Activated CD4-positive, CD25-positive, alpha-beta regulatory T cell treated with anti-CD3 and anti-CD28 coated beads, Interleukin-2, amount 50 U/mL, for 72 hours (primary cell): ENCODE measurements around the gene ST6GAL1.
"Not testable (repeated sequence)": the region's sequence is repeated elsewhere in the genome, so short reads cannot be mapped to it uniquely, and the experiment has no call there.

ENCODE experiments used
- DNase-seq: peaks from one replicate; pipeline ENCODE4 v3.0.0; 2021

Gene ST6GAL1

GRCh38 chr3:186946756-186947375 lies 16.5 kb downstream of the ST6GAL1 start:
- no peak for DNase-seq

DNA sequence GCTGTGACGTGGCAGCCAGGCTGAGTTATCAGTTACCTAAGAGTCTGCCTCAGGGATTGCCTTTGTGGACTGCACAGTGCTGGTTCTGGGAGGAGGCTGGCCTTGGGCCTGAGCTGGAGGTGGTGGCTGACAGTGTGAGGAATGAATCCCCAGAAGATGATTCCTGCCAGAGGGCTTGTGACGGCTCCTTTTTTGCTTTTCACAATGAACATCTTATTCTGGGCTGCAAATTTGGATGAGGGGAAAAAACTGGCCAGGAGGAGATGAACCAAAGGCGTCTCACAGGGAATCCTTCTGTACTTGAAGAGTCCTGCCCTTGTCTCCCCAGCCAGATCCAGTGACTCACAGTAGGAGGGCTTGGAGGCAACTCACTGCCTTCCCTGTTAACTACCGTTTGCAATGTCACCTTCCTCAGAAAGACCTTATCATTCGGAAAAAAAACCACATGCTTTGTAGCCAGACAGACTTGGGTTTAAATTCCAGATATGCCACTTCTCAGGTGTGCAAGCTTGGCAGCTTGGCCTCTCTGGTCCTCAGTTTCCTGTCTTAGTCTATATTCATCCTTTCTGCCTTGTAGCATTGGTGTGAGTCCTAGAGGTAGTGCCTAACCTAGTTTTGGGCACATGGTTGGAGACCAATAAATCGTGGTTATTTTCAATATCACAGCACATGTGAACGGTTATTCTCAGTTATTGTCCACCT lies 19.1 kb downstream of the ST6GAL1 start:
- DNase-seq = no peak

DNA sequence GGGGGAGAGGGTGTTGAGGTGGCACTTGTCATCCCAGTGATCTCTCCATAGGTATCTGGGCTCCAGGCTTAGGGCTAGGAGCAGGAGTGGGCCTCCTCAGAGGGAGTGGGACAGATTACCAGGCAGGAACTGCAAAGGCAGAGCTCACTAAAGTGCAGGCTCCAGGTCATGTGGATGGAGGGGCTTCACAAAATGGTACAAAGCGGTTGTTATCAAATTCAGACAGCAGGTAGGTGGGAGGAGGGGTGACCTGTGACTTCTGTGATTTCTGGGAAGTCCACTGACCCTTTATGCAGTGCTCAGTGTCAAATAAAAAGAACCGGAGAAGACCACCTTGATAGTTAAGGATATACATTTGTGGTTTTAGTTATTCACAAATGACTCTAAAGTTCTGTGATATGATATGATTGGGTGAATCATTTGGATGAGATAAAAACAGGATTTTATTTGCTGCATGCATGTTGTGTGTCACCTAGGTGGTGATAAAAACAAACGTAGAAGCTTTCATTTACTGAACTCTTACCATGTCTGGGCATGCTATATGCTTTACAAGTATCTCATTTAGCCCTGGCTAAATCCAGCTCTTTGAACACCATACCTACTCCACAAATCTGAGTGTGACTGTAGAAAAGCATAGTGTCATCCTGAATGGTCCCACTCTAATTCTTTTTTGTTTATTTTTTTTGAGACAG lies 20.2 kb downstream of the ST6GAL1 start:
- DNase-seq = no peak

DNA sequence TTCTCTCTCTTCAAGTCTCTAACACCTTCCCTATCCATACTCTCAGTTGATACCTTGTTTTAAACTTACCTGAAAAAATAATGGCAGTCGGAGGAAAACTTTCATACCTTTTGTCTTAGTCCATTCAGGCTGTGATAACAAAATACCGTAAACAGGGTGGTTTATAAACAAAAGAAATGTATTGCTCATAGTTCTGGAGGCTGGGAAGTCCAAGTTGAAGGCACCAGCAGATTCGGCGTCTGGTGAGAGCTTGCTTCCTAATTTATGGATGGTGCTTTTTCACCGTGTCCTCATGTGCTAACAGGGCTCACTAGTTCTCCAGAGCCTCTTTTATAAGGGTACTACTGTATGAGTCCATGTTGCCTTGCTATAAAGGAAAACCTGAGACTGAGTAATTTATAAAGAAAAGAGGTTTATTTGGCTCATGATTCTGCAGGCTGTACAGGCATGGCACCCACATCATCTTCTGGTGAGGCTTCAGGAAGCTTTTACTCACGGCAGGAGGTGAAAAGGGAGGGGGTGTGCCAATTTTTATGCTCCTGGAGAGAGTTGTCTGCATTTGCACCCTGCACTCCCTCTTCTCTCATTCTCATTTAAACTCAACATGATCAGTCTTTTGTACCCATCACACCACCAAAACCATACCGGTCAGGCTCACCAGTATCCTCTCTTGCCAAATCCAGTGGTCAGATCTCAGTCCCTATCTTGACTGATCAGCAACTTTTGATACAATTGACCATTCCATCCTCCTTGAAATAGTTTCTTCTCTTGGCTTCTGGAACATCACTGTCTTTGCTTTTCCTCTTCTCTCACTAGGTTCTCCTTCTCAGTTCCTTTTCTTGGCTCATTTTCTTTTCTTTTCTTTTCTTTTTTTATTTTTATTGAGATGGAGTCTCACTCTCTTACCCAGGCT lies 21.6 kb downstream of the ST6GAL1 start:
- DNase-seq = no peak

DNA sequence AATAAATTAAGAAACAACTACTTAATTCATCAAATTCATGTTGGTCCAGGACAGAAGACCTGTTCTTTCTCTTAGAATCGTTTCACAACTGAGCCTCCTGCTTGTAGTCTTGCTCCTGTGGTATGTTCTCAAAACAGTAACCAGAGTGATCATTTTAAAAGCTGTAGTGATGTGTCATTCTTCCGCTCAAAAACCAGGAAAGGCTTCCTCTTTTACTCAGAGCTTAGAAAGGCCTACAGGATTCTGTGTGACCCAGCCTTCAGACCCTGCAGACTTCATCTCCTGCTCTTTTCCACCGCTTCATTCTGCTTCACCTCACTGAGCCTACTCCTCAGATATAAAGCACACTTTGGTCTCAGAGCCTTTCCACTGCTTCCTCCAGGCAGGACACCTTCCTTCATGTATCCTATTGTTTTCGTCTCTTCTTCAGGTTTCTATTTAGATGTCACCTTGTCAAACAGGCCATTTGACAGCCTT lies 22.7 kb downstream of the ST6GAL1 start:
- no peak for DNase-seq

DNA sequence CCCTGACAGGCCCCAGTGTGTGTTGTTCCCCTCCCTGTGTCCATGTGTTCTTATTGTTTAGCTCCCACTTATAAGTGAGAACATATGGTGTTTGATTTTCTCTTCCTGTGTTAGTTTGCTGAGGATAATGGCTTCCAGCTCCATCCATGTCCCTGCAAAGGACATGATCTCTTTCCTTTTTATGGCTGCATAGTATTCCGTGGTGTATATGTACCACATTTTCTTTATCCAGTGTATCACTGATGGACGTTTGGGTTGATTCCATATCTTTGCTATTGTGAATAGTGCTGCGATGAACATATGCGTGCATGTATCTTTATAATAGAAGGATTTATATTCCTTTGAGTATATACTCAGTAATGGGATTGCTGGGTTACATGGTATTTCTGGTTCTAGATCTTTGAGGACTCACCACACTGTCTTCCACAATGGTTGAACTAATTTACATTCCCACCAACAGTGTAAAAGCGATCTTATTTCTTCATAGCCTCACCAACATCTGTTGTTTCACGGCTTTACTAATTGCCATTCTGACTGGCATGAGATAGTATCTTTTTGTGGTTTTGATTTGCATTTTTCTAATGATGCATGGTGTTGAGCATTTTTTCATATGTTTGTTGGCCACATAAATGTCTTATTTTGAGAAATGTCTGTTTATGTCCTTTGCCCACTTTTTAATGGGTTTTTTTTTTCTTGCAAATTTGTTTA lies 23.8 kb downstream of the ST6GAL1 start:
- not testable (repeated sequence) for DNase-seq

GRCh38 chr3:186955898-186956696 lies 25.8 kb downstream of the ST6GAL1 start:
- DNase-seq = no peak

GRCh38 chr3:186959029-186959624 lies 28.8 kb downstream of the ST6GAL1 start:
- no peak for DNase-seq

GRCh38 chr3:186960347-186960746 lies 30.0 kb downstream of the ST6GAL1 start:
- DNase-seq = no peak

GRCh38 chr3:186962445-186962844 lies 32.1 kb downstream of the ST6GAL1 start:
- DNase-seq = no peak

- no peak for DNase-seq
Observed at GRCh38 chr3:186963636-186964035, 33.3 kb downstream of the ST6GAL1 start.

DNA sequence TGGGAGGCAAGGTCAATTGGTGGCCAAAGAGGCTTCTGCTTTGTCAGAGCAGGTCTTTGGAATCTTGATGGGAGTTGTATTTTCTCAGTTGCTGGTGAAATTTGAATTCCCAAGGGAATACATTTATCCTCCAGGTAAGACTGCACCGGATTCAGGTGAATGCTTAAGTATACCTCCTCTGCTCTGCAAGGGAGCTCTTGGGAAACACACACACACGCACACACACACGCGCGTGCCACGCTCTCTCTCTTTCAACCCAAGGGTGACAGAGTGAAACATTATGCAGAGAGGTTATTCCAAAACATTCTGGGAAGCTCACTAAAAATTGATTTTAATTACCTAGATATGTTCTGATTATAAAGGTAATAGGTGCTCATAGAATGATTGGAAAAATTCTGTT lies 33.7 kb downstream of the ST6GAL1 start:
- no peak for DNase-seq

GRCh38 chr3:186964616-186965015 lies 34.3 kb downstream of the ST6GAL1 start:
- no peak for DNase-seq

DNA sequence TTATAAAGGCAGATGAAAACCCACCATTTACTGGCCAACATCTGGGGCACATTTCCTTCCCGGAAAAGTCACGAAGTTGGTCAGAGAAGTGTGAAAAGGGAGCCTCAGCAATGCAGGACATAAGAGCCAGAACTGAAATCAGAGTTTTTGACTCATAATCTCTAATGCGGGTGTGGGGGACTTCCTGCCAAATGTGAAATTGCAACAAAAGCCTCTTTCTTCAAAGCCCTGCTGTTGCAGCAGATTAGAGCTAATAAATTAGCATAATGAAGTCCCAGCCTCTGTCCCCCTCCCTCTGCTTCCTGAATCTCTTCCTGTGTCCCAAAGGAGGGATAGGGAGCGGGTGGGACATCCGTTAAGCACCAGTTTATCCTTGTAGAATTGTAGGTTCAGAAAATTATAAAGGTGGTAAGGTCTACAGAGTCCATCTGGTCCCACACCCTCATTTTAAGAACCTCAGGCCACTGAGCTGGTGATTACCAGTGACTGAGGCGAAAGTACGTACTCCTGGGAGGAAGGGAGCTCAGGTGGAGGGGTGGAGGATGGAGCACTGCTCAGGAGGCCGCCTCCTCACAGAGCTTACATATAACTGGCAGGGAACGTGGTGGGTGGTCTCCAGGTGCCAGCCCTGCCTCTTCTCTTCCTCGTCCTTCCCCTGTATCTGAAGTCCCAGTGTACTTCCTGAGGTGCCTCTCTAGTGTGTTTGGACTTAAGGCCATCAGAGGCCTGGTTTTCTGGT lies 35.0 kb downstream of the ST6GAL1 start:
- no peak for DNase-seq

GRCh38 chr3:186966406-186966805 lies 36.1 kb downstream of the ST6GAL1 start:
- DNase-seq = no peak

GRCh38 chr3:186967236-186967635 lies 36.9 kb downstream of the ST6GAL1 start:
- not testable (repeated sequence) for DNase-seq

DNA sequence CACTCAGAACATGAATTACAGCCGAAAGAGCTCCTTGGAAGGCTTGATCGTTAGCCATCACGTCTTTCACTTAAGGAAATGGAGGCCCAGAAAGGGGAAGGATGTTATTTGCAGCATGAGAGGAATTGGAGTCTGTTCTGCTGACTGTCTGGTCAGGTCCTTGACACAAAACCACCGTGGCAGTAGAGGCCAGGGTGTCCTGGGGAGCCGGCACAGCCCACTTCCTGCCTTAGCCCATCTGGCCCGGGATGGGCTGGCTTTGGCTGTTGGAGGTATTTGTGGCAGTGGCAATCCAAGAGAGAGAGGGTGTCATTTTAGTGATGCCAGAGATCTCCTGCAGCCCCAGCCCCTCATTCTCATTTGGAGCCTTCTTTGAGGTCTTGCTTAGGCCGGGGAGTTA lies 37.4 kb downstream of the ST6GAL1 start:
- no peak for DNase-seq

GRCh38 chr3:186969607-186970006 lies 39.3 kb downstream of the ST6GAL1 start:
- no peak for DNase-seq

- not testable (repeated sequence) for DNase-seq
Observed at GRCh38 chr3:186971106-186971505, 40.8 kb downstream of the ST6GAL1 start.

- DNase-seq = no peak
Observed at GRCh38 chr3:186971578-186971977, 41.3 kb downstream of the ST6GAL1 start.
